Measurements from ENCODE around the gene GMFB.

The GMFB gene

DNA sequence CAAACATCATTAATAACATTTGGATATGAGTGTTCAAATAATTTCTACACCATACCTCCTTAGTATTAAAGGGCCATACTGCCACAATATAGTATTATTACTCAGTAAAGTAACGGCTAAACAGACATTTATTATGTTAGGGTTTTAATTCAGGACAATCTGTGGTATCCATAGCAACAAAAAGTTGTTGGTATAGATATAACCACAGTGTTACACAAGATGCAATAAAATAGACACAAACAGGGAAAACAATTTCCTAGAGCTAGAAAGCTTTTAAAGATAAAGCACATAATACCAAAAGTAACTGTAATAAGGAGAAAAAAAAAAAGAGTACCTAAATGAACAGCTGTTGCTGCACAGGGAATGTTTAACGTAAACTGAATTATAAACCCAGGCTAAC, 63.7 kb downstream of the GMFB start:
- no peak for DNase-seq

Data from DMS53 (cell line).